ENCODE results near the gene ANKS1B.
"Not testable (repeated sequence)": the region's sequence is repeated elsewhere in the genome, so short reads cannot be mapped to it uniquely, and the experiment has no call there.

Gene ANKS1B

DNA sequence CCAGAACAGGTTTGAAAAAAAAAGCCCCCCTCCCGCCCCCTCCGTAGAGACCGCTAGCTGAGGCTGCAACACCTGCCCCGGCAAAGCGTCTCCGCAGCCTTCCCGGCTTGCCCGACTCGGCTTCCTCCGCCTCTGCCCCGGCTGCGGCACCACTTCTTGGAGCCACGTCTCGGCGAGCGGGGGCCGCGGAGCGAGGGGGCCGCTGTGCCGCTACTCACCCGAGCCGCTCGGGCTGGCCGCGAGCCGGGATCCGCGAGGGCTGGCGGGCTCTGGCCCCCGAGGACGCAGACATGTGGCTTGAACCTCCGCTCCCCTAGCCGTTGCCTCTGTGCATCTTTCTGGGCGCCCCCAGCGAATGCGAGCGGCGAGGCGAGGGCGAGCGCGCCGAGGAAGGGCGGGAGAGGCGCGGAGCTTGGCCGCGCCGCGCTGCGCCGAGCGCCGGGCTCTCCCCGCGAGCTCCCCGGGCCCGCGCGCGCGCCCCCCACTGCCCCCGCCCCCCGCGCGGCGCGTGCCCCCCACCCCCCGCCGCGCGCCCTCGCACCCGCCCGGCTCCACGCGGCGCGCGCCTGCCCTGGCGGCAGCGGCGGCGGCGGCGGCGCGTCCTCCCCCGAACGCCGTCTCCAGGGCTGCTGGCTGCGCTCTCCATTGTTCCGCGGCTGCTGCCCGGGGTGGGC is 1090.2 kb downstream of the ANKS1B start:
- FAIRE-seq (no peak), DNase-seq (ENCODE audit: low spot score) (peak; percentile 33)

DNA sequence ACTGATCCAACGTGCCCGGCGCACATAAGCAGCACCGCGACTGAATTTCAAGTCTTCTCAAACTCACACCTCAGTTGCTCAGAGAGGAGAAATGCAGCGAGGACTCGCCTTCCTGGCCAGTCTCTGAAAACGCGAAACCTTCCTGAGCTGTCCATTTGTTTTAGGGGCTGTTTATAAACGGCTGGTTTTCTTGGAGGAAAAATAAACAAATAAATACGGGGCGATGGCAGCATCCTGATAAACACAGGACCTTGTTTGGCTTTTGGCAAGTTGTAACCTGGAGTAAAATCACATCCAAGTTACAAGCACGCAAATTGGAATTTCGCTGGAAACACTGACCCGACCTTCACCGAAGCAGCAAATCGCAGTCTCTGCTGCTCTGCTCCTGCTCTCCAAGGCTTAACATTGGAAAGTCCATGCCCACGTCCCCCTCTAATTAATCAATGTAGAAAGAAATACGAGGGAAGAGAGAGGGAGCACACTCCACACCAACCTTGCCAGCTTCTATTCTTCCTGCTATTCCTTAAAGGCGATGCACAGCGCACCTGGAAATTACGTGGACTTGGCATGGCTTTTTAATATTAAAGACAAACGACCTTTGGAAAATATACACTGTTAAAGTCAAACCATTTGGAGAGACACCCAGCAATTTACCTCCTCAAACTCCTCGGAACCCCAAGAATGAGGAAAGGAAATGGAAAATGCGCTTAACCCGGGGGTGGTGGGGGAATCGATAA is 1090.9 kb downstream of the ANKS1B start:
- DNase-seq (ENCODE audit: low spot score) (no peak), FAIRE-seq (no peak)

DNA sequence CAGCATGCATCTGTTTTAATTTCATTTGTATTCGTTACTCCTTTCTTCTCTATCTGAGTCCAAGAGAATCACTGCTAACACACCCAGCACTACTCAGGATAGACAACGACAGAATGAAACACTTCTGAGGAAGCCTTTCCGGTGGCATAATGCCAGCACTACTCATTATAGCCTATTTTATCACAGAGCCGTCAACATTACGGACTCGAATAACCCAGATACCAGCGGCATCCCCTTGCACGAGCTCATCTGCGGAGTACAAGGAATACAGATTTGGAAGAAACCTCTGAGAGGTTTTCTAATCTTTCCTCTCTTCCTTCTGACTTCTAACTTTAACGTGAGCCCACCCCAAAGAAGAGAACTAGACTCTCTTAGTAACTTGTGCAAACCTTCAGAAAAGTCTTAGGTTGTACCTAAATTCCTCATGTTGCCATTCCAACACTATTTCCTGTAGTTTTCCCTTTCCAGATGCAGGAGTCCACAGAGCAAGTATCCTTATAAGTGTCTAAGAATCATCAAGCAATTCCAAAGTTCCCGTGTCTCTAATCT is 1091.5 kb downstream of the ANKS1B start:
- no peak for DNase-seq (ENCODE audit: low spot score)
- FAIRE-seq: no peak

DNA sequence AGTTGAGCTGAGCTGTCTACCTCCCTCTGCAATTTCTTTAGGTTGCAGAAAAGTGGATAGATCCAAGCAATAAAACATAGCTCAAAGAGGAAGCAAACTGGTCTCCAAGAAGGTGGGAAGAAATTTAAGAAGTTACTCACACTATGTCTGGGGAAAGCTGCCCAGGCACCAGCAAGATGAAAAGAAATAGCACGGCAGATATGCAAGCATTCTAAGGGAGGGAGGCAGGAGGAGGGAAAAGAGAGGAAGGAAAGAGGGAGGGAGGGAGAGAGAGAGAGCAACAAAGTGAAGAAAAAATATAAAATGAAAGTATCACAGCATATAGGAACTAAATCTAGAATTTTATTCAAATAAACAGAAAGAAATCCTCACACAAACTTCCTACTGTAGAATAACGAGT is 1099.0 kb downstream of the ANKS1B start:
- FAIRE-seq: no peak
- DNase-seq (ENCODE audit: low spot score): no peak

DNA sequence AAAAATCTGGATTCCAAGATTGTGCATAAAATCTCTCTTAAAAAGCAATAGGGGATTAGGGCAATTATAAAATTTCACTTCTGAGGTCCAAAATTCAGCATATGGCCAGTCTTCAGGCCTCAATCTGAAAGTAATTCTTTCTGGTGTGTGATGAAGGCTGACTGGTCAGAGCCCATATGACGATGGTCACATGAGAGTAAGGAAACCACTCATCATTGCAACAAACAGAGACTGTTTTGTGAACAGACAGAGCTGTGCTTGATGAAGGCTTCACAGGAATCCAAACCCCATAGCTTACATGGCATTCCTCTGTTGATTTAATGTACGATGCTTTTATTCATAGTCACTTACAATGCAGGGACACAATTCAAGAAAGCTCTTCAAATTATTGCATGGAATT is 1101.5 kb downstream of the ANKS1B start:
- DNase-seq (ENCODE audit: low spot score) (no peak), FAIRE-seq (no peak)

DNA sequence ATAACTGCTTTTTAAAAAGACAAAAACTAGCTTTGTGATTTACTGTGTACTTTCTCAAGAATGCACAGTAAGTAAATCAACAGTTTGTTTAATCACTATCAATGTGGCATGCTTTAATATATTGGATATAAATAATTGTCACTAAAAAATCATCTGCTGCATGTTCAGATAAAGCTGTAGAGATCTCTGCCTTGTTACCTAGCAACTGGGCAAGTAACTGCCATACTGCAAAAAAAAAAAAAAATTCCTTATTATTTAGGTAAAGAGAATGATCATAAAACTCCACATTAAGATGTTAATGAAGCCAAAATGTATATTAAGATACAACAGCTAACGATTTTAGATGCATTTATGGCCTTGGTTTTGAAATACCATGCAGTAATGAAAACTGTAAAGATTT is 1102.2 kb downstream of the ANKS1B start:
- FAIRE-seq: no peak
- DNase-seq (ENCODE audit: low spot score): no peak

DNA sequence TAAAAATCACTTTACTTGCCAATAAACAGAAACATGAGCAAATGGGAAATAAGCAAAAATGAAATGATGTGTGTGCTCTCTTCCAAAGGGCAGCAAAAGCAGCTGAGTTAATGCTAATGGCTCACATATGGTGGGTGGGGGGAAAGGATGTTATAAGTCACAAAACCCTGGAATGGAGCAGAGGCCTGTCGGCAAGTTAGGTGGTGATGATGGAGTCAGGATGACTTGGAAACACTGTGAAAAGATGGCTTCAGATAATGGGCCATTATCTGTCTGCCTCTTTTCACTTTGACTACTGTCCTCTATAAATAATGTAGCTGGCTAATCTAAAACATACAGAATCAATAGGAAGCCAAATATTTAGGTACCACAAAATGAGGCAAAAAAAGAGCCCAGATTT is 1111.0 kb downstream of the ANKS1B start:
- no peak for FAIRE-seq
- DNase-seq (ENCODE audit: low spot score): no peak

DNA sequence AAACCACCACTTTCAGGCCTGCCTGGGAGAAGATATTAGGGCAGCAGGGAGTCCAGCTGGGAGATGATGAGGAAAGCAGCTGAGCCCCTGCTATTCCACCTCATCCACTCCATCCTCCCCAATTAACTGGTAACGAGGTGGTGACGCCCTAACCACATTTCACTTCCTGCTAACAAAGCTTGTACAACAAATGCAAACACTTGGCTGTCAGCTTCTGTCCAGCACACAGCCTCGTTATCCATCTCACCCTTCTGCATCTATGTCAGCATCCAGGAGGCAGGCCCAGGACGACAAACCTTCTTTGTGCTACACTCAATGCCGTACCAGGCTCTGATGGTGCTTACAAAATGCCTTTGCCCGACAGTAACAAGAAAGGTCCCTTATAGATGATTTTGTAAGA is 1114.2 kb downstream of the ANKS1B start:
- DNase-seq (ENCODE audit: low spot score): no peak
- FAIRE-seq: no peak

DNA sequence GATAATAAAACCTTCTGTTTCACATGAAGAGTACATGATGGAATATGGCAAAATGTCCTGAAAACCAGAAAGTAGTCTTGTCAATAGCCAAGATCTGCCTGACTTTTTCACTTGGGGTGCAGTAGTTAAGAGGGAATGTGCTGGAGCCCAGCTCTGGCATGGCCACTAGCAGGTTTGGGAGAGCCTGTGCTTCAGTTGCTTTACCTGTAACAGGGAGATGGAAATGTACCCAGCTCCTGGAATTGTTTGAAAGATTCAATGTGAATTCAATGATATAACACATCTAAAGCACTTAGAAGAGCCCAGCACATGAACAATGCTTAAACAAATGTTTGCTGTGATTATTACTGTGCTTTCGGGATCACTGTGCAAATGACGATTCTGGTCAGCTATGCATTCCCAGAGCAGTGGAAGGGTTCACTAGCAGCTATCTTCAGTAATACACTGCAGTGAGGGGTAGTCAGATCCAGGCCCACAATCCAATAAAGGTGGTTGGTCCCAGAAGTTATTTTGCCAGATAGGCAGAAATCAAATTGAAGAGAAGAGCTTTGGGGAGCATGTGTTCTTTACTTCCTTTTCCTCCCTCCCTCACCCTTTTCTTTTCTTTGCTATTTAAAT is 1114.7 kb downstream of the ANKS1B start:
- no peak for FAIRE-seq

DNA sequence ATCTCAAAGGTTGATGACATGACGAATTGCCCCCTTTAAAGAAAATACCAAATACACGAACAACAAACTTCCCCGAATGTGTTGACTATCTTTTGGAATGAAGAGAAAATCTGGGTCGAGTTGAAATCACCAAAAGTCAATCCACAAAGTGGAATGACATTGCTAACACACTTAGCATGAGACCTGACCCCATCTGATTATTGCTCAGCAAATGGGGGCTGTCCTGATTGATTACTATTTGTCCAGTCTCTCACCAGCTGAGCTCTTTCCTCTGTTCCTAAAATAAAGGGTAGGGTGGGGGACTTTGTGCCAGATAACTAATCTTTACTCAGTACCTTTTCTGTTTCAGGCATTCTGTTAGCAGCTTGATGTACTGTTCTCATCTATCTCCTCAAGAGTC is 1116.2 kb downstream of the ANKS1B start:
- FAIRE-seq (no peak), DNase-seq (ENCODE audit: low spot score) (no peak)

More for the DNA sequence above, 1114.7 kb downstream of the ANKS1B start:
- no peak for DNase-seq (ENCODE audit: low spot score)

DNA sequence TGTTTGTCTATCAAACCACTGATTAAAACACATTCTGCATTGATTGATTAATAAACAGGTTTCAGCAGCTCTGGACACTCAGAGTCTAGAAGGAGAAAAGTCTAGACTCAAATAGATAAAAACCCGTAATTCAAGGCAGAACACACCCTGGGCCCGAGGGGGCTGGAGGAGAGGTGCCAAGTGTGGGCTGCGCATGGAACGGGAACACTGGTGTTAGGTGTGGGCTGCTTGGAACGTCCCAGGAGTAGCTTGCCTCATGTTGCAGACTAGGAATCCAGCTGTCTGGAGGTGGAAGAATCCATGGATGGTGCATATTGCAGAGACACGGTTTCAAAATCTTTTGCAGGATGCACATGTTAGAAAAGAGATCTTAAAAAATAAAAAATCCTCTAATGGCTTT is 1116.7 kb downstream of the ANKS1B start:
- FAIRE-seq (no peak), DNase-seq (ENCODE audit: low spot score) (no peak)

DNA sequence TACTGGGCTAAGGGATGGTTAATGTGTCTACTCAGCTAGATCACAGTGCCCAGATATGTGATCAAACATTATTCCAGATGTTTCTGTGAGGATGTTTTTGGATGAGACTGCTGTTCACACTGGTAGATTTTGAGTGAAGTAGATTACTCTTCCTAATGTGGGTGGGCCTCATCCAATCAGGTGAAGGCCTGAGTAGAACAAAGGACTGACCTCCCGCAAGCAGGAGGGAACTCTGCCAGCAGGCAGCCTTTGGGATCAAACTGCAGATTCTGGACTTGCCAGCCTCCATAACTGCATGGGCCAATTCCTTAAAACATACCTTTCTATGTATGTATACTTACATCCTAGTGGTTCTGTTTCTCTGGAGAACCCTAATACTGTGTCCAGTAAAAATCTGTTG is 1120.4 kb downstream of the ANKS1B start:
- FAIRE-seq (no peak), DNase-seq (ENCODE audit: low spot score) (no peak)

DNA sequence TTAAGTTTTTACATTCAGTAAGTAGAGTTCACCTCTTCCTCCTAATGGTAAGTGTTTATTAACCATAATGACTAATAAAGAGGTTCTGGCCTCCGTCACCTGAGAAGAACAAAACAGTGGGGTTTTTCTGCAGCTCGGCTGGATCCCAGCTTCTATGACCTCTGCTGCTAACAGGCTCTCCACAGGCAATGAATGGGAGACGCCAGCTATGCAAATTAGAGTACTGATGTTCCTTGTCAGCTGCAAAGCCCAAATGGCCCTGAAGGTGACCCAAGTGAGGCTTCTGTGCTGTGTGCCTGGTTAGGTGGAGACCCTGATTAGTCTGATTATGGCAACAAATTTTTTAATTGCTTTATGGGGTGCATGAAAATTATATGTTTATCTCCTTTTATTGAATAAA is 1121.6 kb downstream of the ANKS1B start:
- FAIRE-seq: no peak
- DNase-seq (ENCODE audit: low spot score): no peak

DNA sequence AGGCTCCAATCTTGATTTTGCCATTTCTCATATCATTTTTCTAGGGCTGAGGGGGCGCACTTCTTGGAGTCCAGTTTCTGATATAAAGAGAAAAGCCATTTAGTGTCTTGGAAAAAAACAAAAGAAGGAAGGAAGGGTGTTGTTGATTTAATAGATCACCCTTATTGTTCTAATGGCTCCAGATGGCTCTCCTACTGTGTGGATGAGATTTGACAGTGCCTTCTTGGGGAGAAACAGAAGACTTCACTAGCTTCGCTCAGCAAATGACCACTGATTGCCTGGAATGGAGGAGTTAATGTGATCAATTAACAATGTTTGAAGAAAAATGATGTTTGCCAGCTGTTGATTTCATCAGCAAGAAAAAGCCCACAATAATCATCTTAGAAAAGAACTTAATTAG is 1123.5 kb downstream of the ANKS1B start:
- FAIRE-seq (no peak), DNase-seq (ENCODE audit: low spot score) (no peak)

DNA sequence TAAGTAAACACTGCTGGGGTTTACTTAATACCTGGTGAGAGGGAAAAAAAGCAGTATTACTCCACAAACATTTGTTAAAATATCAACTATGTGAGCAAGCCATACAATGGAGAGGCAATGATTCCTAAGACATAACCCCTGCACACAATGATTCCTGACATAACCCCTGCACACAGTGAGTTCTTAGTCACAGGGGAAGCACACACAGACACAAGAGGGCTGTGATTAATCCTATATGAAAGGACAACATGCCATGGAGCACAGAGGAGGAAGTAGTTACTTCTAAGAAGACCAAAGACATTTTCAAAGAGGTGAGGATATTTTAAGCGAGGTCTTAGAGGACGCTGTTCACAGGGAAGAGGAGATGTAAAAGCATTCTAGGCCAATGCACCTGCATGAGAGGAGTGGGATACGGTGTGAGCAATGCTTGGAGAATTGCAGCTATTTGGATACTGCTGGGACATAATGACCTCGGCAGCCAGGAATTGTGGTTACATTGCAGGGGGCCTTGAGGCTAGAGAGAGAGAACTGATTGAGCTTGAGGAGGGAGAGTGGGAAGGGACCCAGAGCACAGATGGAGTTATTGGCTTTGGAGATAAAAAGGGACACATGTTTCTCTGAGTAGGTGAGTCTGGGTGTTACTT is 1127.7 kb downstream of the ANKS1B start:
- FAIRE-seq: no peak
- no peak for DNase-seq (ENCODE audit: low spot score)

DNA sequence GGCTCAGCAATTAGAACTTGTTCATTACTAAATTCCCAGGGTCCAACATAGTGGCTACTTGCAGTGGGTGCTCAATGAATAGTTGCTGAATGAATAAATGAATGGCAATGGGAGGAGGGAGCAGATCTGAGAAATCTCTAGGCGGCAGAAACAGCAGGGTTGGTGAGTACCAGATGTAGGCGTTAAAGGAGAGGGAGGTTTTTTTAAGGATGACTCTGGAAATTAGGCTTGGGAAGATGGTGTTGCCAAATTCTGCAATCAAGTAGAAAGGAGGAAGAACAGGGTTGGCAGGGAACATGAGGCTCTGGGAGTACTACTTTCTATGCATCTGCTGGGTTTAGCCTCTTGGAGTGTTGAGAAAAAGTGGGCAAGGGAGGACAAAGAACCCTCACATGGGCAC is 1132.6 kb downstream of the ANKS1B start:
- FAIRE-seq (no peak), DNase-seq (ENCODE audit: low spot score) (no peak)

DNA sequence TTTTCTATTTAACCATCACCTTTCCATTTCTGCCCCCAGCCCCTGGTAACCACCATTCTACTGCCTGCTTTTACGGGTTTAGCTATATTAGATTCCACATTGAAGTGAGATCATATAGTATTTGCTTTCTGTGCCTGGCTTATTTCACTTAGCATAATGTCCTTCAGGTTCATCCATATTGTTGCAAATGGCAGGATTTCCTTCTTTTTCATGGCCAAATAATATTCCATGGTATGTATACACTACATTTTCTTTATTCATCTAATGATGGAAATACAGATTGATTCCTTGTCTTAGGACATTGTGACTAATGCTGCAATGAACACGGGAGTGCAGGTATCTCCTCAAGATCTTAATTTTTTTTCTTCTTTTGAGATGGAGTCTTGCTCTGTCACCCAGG is 1137.5 kb downstream of the ANKS1B start:
- DNase-seq (ENCODE audit: low spot score): no peak
- no peak for FAIRE-seq

DNA sequence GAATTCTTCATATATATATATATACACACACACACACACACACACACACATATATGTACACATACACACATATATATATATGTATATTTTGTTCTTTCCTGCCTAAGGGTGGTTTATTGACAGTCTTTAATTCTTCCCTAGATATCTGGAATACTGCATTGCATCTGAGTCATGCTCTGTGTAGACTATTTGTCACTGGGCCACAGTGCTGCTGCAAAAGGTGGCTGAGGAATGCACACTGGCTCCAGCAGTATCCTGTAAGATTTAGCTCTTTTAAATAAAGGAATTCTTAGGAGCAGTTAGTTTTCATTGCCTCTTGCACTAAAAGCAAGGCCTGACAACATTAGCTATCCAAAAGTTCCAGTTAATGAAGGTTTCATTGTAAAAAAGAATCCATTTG is 1138.8 kb downstream of the ANKS1B start:
- DNase-seq (ENCODE audit: low spot score): no peak
- no peak for FAIRE-seq

DNA sequence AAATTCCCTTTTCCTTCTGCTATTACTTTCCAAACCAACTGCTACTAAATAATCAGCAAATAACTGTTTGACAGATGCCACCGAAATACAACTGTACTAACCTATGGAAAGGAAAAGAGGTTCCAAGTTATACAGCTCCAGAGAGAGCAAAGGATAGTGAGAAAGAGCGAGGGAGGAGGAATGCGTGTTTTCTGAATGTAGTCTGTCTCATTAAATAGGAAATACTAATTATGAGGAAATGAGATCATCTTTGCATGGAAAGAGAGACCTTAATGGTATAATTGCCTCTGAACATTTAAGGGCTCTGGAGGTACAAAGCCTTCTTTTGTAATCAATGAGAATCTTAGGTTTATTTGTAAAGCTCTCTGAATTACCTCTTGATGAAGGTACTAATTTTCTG is 1144.4 kb downstream of the ANKS1B start:
- FAIRE-seq (no peak), DNase-seq (ENCODE audit: low spot score) (no peak)

DNA sequence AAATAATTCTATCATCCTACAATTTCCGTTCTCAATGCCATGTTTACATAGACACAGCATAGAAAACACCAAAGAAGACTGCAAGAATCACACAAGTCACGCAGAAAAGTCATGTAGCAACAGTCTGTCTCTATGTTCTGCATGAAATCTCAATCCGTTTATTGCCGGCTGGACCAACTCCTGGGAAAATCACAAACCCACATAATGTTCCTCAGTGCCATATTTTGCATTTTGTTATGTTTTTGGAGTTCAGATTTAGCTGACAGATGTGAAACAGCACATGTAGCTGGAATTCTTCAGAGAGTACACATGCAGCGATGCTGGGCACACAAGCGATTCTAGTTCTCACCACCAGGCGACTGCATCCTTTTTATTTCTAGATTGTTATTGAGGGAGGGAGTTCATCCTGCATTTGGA is 1146.5 kb downstream of the ANKS1B start:
- no peak for FAIRE-seq
- no peak for DNase-seq (ENCODE audit: low spot score)

DNA sequence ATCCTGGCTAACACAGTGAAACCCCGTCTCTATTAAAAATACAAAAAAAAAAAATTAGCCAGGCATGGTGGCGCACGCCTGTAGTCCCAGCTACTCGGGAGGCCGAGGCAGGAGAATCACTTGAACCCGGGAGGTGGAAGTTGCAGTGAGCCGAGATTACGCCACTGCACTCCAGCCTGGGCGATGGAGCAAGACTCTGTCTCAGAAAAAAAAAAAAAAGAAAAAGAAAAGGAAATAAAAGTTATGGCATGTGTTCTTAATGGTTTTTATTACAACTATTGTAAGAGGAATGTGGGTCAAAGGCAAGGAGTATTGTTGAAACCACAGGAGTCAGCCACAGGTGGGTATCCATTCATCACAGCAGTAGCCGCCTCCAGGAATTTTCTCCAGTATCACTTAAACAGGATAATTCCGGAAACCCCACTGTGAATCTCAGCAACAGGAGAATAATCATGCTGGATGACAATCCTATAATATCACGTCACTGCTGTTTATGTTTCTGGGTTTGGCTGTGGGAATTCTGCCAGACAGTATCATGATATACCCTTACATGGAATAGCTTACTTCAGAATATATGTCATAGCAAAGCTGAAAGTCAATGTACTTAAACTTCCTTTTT is 1147.5 kb downstream of the ANKS1B start:
- not testable (repeated sequence) for FAIRE-seq
- DNase-seq (ENCODE audit: low spot score): peak; percentile 27

DNA sequence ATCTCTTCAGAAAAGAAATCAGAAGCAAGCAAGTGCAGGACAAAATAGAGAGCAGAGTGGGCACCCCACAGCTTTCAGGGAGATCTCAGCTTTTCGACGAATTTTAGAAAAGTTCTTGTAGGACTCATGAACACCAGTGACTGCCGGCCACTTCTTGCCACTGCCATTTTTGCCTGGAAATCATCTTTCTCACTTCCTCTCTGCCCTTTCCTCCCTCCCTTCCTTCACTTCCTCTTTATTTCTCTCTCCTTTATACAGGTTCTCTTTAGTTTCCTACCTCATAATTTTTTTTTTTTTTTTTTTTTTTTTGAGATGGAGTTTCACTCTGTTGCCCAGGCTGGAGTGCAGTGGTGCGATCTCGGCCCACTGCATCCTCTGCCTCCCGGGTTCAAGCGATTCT is 1154.1 kb downstream of the ANKS1B start:
- DNase-seq (ENCODE audit: low spot score) (no peak), FAIRE-seq (no peak)

Data from urothelium cell line (cell line).